ENCODE data around the gene SKOR1.

GRCh38 chr15:67801926-67802914 is 23.1 kb upstream of the SKOR1 start:
- TF ChIP-seq TAF1 (IDR thresholded peaks at IDR 0.05; ENCODE audit: borderline replicate concordance, insufficient read depth, low read length) (no peak), POLR2AphosphoS5 (IDR thresholded peaks at IDR 0.05; ENCODE audit: low read depth, low read length) (no peak), REST (IDR thresholded peaks at IDR 0.05; ENCODE audit: insufficient read depth in 1 of 2, low read depth in 2 of 2, low read length in 2 of 2) (no peak)

All from PFSK-1 (cell line).